ENCODE data around the gene SIDT1.

DNA sequence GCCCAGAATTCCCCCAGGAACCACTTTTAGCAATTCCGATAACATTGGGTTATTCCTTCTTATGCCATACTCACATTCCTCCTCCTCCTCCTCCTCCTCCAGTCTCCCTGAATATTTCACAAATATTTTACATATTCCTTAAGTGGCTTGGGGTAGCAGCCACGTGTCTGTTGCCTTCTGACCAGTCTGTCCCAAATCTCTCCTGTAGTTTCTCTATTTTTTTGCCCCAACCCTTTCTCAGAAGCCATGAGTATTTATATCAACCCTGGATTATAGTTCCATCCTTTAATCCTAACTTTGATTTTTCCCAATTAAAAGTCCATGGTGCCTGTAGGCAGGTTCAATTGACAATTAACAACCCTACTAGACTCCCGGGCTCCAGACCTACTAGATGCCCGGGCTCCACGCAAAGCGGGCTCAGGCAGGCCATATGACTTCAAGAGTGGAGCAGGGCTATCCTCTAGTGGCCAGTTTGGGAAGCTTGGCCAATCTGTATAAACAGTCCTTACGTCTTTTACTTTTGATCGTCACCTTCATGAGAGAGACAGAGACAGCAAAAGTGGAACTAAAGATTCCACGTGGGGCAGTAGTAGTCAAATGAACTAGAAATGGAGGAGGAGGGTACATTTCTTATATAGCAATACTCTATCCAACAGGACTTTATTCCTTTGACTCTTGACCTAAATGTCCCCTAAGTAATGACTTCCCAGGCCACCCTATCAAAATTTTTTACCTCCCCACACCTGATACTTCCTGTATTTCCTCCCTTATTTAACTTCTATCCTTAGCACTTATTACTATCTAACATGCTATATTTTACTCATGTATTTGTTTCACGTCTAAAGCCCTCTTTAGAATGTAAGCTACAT lies 94.4 kb downstream of the SIDT1 start:
- TF ChIP-seq BHLHE40 (IDR thresholded peaks at IDR 0.05; ENCODE audit: borderline replicate concordance) (no peak), ELF4 (IDR thresholded peaks at IDR 0.05) (no peak), FOXK2 (IDR thresholded peaks at IDR 0.05) (no peak), FOXM1 (IDR thresholded peaks at IDR 0.05; ENCODE audit: borderline replicate concordance) (no peak), FOXA1 (IDR thresholded peaks at IDR 0.05) (no peak), SP1 (IDR thresholded peaks at IDR 0.05) (no peak), TARDBP (IDR thresholded peaks at IDR 0.05) (no peak), ZNF384 (IDR thresholded peaks at IDR 0.05) (no peak), SUZ12 (IDR thresholded peaks at IDR 0.05) (no peak), NFRKB (IDR thresholded peaks at IDR 0.05) (no peak), LEF1 (IDR thresholded peaks at IDR 0.05; ENCODE audit: borderline replicate concordance) (no peak), CTBP1 (IDR thresholded peaks at IDR 0.05; ENCODE audit: borderline replicate concordance) (no peak)
- TF ChIP-seq, protein P1, sequence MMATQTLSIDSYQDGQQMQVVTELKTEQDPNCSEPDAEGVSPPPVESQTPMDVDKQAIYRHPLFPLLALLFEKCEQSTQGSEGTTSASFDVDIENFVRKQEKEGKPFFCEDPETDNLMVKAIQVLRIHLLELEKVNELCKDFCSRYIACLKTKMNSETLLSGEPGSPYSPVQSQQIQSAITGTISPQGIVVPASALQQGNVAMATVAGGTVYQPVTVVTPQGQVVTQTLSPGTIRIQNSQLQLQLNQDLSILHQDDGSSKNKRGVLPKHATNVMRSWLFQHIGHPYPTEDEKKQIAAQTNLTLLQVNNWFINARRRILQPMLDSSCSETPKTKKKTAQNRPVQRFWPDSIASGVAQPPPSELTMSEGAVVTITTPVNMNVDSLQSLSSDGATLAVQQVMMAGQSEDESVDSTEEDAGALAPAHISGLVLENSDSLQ (IDR thresholded peaks at IDR 0.05), result no peak
